ENCODE data around the gene ACSM5.

ACSM5 gene

DNA sequence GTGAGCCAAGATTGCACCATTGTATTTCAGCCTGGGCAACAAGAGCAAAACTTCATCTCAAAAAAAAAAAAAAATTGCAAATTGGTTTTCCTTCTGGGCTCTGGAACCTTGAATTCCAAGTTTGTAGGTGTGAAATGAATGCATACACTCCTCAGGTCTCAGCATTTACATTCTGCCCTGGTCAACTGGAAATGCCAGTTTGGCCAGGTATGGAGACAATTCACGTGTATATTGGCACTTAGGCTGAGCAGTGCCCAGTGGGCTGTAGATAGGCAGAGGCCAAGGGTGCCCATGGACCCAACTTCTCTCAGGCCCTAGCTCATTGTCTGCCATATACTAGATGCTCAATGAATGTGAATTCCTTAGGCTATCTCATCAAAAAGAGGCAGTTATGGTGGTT is 20.5 kb upstream of the ACSM5 start:
- H3K4me3 ChIP-seq (ENCODE audit: low read length), result no peak overlapping the region
- no peak for TF ChIP-seq CTCF (conservative IDR thresholded peaks at IDR 0.05; ENCODE audit: low read length)
- no peak for DNase-seq (ENCODE audit: low read depth)

GRCh38 chr16:20391045-20391444 is 18.3 kb upstream of the ACSM5 start:
- no peak for TF ChIP-seq CTCF (conservative IDR thresholded peaks at IDR 0.05; ENCODE audit: low read length)
- DNase-seq (ENCODE audit: low read depth), result no peak
- H3K4me3 ChIP-seq (ENCODE audit: low read length), result no peak overlapping the region

DNA sequence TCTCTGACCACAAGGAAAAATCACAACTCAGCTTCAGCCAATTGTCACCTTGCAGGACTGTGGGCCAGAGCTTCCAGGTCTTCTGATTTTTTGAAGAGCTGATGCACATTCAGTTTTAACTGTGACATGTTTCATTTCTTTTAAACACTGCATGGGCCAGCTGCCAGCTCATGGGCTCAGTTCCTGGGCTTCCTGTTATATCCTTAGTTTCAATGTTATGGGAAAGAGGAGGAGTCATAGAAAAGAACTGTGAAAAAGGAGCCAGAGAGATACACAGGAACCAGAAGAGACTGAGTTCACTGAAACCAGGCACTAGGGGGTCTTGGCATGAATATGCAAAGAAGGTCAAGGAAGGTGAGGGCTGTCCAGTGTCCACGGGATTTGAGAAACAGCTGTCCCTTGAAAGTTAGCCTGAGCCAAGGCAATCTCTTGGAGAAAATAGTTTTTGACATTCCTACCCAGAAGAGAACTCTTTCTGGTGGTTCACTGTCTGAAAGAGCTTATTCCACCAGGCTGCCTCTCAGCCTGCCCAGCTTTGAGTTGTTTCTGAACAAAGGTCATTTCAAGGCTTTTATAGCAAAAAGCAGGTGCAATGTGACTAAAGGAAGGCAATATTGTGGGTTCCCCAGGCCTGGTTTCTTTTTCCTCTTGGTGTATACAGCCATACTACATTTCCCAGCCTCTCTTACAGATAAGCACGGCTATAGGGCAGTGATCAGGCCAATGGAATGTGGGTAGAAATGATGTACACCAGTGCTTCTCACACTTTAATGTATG is 15.3 kb upstream of the ACSM5 start:
- TF ChIP-seq CTCF (conservative IDR thresholded peaks at IDR 0.05; ENCODE audit: low read length), result no peak
- no peak overlapping the region for H3K4me3 ChIP-seq (ENCODE audit: low read length)

DNA sequence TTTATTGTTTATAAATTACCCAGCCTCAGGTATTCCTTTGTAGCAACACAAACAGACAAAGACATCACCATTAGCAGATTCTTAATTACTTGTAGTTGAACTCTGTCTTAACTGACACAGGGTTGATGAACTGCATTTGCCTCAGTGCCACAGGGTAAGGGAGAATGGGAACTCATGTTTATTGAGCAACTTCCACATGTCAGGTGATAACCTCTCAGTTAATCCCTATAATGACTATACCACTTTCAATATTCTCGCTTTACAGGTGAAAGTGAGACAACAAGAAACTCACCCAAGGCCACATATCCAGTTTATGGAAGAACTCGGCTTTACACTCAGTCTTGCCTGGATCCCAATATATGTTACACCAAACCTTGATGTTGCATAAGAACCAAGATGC is 13.4 kb upstream of the ACSM5 start:
- no peak for DNase-seq (ENCODE audit: low read depth)
- no peak for TF ChIP-seq CTCF (conservative IDR thresholded peaks at IDR 0.05; ENCODE audit: low read length)
- H3K4me3 ChIP-seq (ENCODE audit: low read length), result no peak overlapping the region

More for the DNA sequence above, 15.3 kb upstream of the ACSM5 start:
- no peak for DNase-seq (ENCODE audit: low read depth)

GRCh38 chr16:20396846-20397467 is 12.4 kb upstream of the ACSM5 start:
- DNase-seq (ENCODE audit: low read depth), result no peak
- no peak overlapping the region for H3K4me3 ChIP-seq (ENCODE audit: low read length)
- no peak for TF ChIP-seq CTCF (conservative IDR thresholded peaks at IDR 0.05; ENCODE audit: low read length)

GRCh38 chr16:20397468-20398074 is 11.8 kb upstream of the ACSM5 start:
- no peak for DNase-seq (ENCODE audit: low read depth)
- TF ChIP-seq CTCF (conservative IDR thresholded peaks at IDR 0.05; ENCODE audit: low read length), result no peak
- H3K4me3 ChIP-seq (ENCODE audit: low read length), result no peak overlapping the region

GRCh38 chr16:20398603-20399002 is 10.7 kb upstream of the ACSM5 start:
- TF ChIP-seq CTCF (conservative IDR thresholded peaks at IDR 0.05; ENCODE audit: low read length), result no peak
- DNase-seq (ENCODE audit: low read depth), result no peak
- H3K4me3 ChIP-seq (ENCODE audit: low read length), result no peak overlapping the region
